CD4-positive, alpha-beta T cell treated with Interleukin-10 for 1 hour (primary cell): ENCODE results near the gene HPS5.
A peak's percentile ranks its signal among the peaks of the same experiment; 100 is the strongest.
"Not testable (repeated sequence)": the region's sequence is repeated elsewhere in the genome, so short reads cannot be mapped to it uniquely, and the experiment has no call there.

Experiments used
- DNase-seq: peaks from one replicate; pipeline ENCODE4 v3.0.0-alpha.2; 2020

Gene HPS5

GRCh38 chr11:18315893-18316292, 6.0 kb downstream of the HPS5 start:
- DNase-seq, result no peak

- DNase-seq, result no peak
These were observed 7.0 kb downstream of the HPS5 start for GRCh38 chr11:18314784-18315523.

- no peak for DNase-seq
These were observed 7.8 kb downstream of the HPS5 start for GRCh38 chr11:18313965-18314763.

- no peak for DNase-seq
These were observed 9.1 kb downstream of the HPS5 start for GRCh38 chr11:18312663-18313420.

- no peak for DNase-seq
These were observed 9.9 kb downstream of the HPS5 start for GRCh38 chr11:18312012-18312411.

- no peak for DNase-seq
These were observed 11.1 kb downstream of the HPS5 start for GRCh38 chr11:18310800-18311340.

- no peak for DNase-seq
These were observed 12.2 kb downstream of the HPS5 start for GRCh38 chr11:18309691-18310090.

GRCh38 chr11:18308242-18308641, 13.7 kb downstream of the HPS5 start:
- DNase-seq, result no peak

GRCh38 chr11:18307461-18308139, 14.3 kb downstream of the HPS5 start:
- DNase-seq, result no peak

- no peak for DNase-seq
These were observed 17.2 kb downstream of the HPS5 start for GRCh38 chr11:18304745-18305144.

GRCh38 chr11:18299721-18300120, 22.2 kb downstream of the HPS5 start:
- DNase-seq, result no peak

GRCh38 chr11:18295316-18295715, 26.6 kb downstream of the HPS5 start:
- no peak for DNase-seq

GRCh38 chr11:18294862-18295261, 27.1 kb downstream of the HPS5 start:
- no peak for DNase-seq

- DNase-seq, result no peak
These were observed 33.0 kb downstream of the HPS5 start for GRCh38 chr11:18288911-18289310.

GRCh38 chr11:18285841-18286240, 36.1 kb downstream of the HPS5 start:
- no peak for DNase-seq

GRCh38 chr11:18282626-18283025, 39.3 kb downstream of the HPS5 start:
- no peak for DNase-seq

GRCh38 chr11:18280438-18281045, 41.4 kb downstream of the HPS5 start:
- peak; percentile 14 for DNase-seq

GRCh38 chr11:18277565-18278271, 44.2 kb downstream of the HPS5 start:
- no peak for DNase-seq

- DNase-seq, result no peak
These were observed 50.7 kb downstream of the HPS5 start for GRCh38 chr11:18271206-18271605.

- DNase-seq, result no peak
These were observed 51.8 kb downstream of the HPS5 start for GRCh38 chr11:18270102-18270501.

GRCh38 chr11:18269252-18269651, 52.7 kb downstream of the HPS5 start:
- not testable (repeated sequence) for DNase-seq
